WTC11 (cell line): ENCODE data around the gene HES5. TPM values are rescaled to one million over a fixed set of nuclear protein-coding genes. Genes with fewer than 3 reads are reported as not detected.

Experiments
- ATAC-seq: fragments of 200-7000 bp; cut with Tn5 transposase; 2 replicates; pipeline ENCODE4 v1.10.0; 2021; ENCODE audit warnings: mild to moderate bottlenecking, moderate library complexity
- CTCF ChIA-PET: fragments of 300-600 bp; sonication (Branson Sonifier 250); formaldehyde crosslinking; loops from one replicate; lab custom pipeline; 2021; ENCODE audit warnings: antibody characterized with exemption; lab: Charles Lee
- POLR2A ChIA-PET: fragments of 350-600 bp; sonication (Branson Sonifier 250); formaldehyde crosslinking; loops from one replicate; lab custom pipeline; 2021; ENCODE audit warnings: antibody characterized with exemption; lab: Charles Lee
- DNase-seq: peaks from one replicate; pipeline ENCODE4 v3.0.0; 2021; ENCODE audit warnings: low spot score
- H3K27ac Mint-ChIP-seq: 2 replicates; pipeline ENCODE4 v1.8.0; 2021; ENCODE audit warnings: mixed read lengths
- H3K27me3 Mint-ChIP-seq: 2 replicates; pipeline ENCODE4 v1.8.0; 2021; ENCODE audit warnings: low read depth, mild to moderate bottlenecking, moderate library complexity, mixed read lengths
- H3K36me3 Mint-ChIP-seq: 2 replicates; pipeline ENCODE4 v1.8.0; 2021; ENCODE audit warnings: mixed read lengths
- H3K4me1 Mint-ChIP-seq: 2 replicates; pipeline ENCODE4 v1.8.0; 2022; ENCODE audit warnings: mixed read lengths
- H3K4me3 Mint-ChIP-seq: 2 replicates; pipeline ENCODE4 v1.8.0; 2021; ENCODE audit warnings: mild to moderate bottlenecking, moderate library complexity, mixed read lengths
- H3K9me3 Mint-ChIP-seq: 2 replicates; pipeline ENCODE4 v1.8.0; 2021; ENCODE audit warnings: mixed read lengths
- ATF1 ChIP-seq: sonication (generic); formaldehyde crosslinking; IDR thresholded peaks from 2 replicates; pipeline ENCODE4 v1.8.1; 2023; ENCODE audit warnings: mild to moderate bottlenecking, moderate library complexity, missing genetic modification reagents
- CREM ChIP-seq: sonication (generic); formaldehyde crosslinking; IDR thresholded peaks from 2 replicates; pipeline ENCODE4 v1.8.1; 2022; ENCODE audit warnings: mild to moderate bottlenecking, missing genetic modification reagents, moderate library complexity
- E2F5 ChIP-seq: sonication (generic); formaldehyde crosslinking; IDR thresholded peaks from 2 replicates; pipeline ENCODE4 v1.8.1; 2022; ENCODE audit warnings: mild to moderate bottlenecking, moderate library complexity, missing genetic modification reagents
- EMX1 ChIP-seq: fragments of 250-450 bp; sonication (Bioruptor Pico); IDR thresholded peaks from 2 replicates; pipeline ENCODE4 v1.8.0; 2021; ENCODE audit warnings: mild to moderate bottlenecking
- ETV6 ChIP-seq: sonication (generic); formaldehyde crosslinking; IDR thresholded peaks from 2 replicates; pipeline ENCODE4 v1.8.1; 2022; ENCODE audit warnings: mild to moderate bottlenecking, missing genetic modification reagents
- IRF2 ChIP-seq: sonication (generic); formaldehyde crosslinking; IDR thresholded peaks from 2 replicates; pipeline ENCODE4 v1.8.0; 2022; ENCODE audit warnings: low read depth, missing genetic modification reagents, borderline replicate concordance
- NFE2L1 ChIP-seq: sonication (generic); formaldehyde crosslinking; IDR thresholded peaks from 2 replicates; pipeline ENCODE4 v1.8.1; 2023; ENCODE audit warnings: missing genetic modification reagents
- NFYB ChIP-seq: sonication (generic); formaldehyde crosslinking; conservative IDR thresholded peaks from 2 replicates; pipeline ENCODE4 v1.8.0; 2022; ENCODE audit warnings: low read depth, missing genetic modification reagents
- OVOL2 ChIP-seq: fragments of 250-450 bp; sonication (Bioruptor Pico); IDR thresholded peaks from 2 replicates; pipeline ENCODE4 v1.9.0; 2021; ENCODE audit warnings: mild to moderate bottlenecking, borderline replicate concordance
- RELA ChIP-seq: sonication (generic); formaldehyde crosslinking; IDR thresholded peaks from 2 replicates; pipeline ENCODE4 v1.8.1; 2022; ENCODE audit warnings: missing genetic modification reagents, mild to moderate bottlenecking, borderline replicate concordance
- RORB ChIP-seq: fragments of 250-450 bp; sonication (Bioruptor Pico); IDR thresholded peaks from 2 replicates; pipeline ENCODE4 v1.9.0; 2021; ENCODE audit warnings: mild to moderate bottlenecking
- SMAD3 ChIP-seq: sonication (generic); formaldehyde crosslinking; IDR thresholded peaks from 2 replicates; pipeline ENCODE4 v1.8.0; 2022; ENCODE audit warnings: missing genetic modification reagents, mild to moderate bottlenecking, borderline replicate concordance
- SOX15 ChIP-seq: fragments of 250-450 bp; sonication (Bioruptor Pico); IDR thresholded peaks from 2 replicates; pipeline ENCODE4 v1.9.0; 2021; ENCODE audit warnings: mild to moderate bottlenecking
- SP1 ChIP-seq: sonication (generic); formaldehyde crosslinking; conservative IDR thresholded peaks from 2 replicates; pipeline ENCODE4 v1.8.1; 2022; ENCODE audit warnings: missing genetic modification reagents
- TCF7 ChIP-seq: sonication (generic); formaldehyde crosslinking; IDR thresholded peaks from 2 replicates; pipeline ENCODE4 v1.8.0; 2022; ENCODE audit warnings: mild to moderate bottlenecking, low read depth, missing genetic modification reagents, moderate library complexity
- ZNF281 ChIP-seq: sonication (generic); formaldehyde crosslinking; IDR thresholded peaks from 2 replicates; pipeline ENCODE4 v1.8.0; 2023; ENCODE audit warnings: mild to moderate bottlenecking, missing genetic modification reagents
- ZNF396 ChIP-seq: fragments of 250-450 bp; sonication (Bioruptor Pico); IDR thresholded peaks from 2 replicates; pipeline ENCODE4 v1.8.0; 2021; ENCODE audit warnings: mild to moderate bottlenecking, moderate library complexity, borderline replicate concordance
- ZNF416 ChIP-seq: fragments of 250-450 bp; sonication (Bioruptor Pico); IDR thresholded peaks from 2 replicates; pipeline ENCODE4 v1.9.0; 2021; ENCODE audit warnings: mild to moderate bottlenecking, inconsistent platforms
- ZNF512 ChIP-seq: sonication (generic); formaldehyde crosslinking; IDR thresholded peaks from 2 replicates; pipeline ENCODE4 v1.8.1; 2022; ENCODE audit warnings: missing genetic modification reagents, borderline replicate concordance
- ZNF671 ChIP-seq: fragments of 250-450 bp; sonication (Bioruptor Pico); IDR thresholded peaks from 2 replicates; pipeline ENCODE4 v1.8.0; 2021; ENCODE audit warnings: mild to moderate bottlenecking
- total RNA-seq: library from RNA; stranded (reverse); gene quantifications from 3 replicates; pipeline ENCODE4 v1.2.3, GENCODE V29; 2021
- TF ChIP-seq, protein P1 (sequence below): fragments of 250-450 bp; sonication (Bioruptor Pico); IDR thresholded peaks from 2 replicates; pipeline ENCODE4 v1.9.0; 2021; ENCODE audit warnings: moderate library complexity, mild to moderate bottlenecking, inconsistent platforms, borderline replicate concordance
- TF ChIP-seq, protein P2 (sequence below): sonication (generic); formaldehyde crosslinking; conservative IDR thresholded peaks from 2 replicates; pipeline ENCODE4 v1.8.1; 2022; ENCODE audit warnings: mild to moderate bottlenecking, missing genetic modification reagents

HES5 gene
- total RNA-seq, 1 experiment from 2014 or later = not detected

GRCh38 chr1:2512862-2513421 lies 17.1 kb downstream of the HES5 start (continued):
- TF ChIP-seq ZNF512 (CRISPR knock-in tag) = no peak
- no peak for TF ChIP-seq ZNF281 (CRISPR knock-in tag)

GRCh38 chr1:2510366-2511155 lies 19.5 kb downstream of the HES5 start:
- no peak for TF ChIP-seq TCF7 (CRISPR knock-in tag)
- no peak for TF ChIP-seq RORB (CRISPR knock-in tag)
- TF ChIP-seq ZNF396 (CRISPR knock-in tag) = no peak
- TF ChIP-seq NFE2L1 = no peak
- TF ChIP-seq CREM (CRISPR knock-in tag) = no peak
- no peak for TF ChIP-seq ETV6 (CRISPR knock-in tag)
- no peak for TF ChIP-seq SP1 (CRISPR knock-in tag)
- TF ChIP-seq ATF1 (CRISPR knock-in tag) = no peak
- no peak for TF ChIP-seq RELA (CRISPR knock-in tag)
- no peak for TF ChIP-seq NFYB (CRISPR knock-in tag)
- no peak for TF ChIP-seq SOX15
- TF ChIP-seq EMX1 = no peak
- TF ChIP-seq IRF2 (CRISPR knock-in tag) = no peak
- TF ChIP-seq OVOL2 = no peak
- TF ChIP-seq, protein P1, sequence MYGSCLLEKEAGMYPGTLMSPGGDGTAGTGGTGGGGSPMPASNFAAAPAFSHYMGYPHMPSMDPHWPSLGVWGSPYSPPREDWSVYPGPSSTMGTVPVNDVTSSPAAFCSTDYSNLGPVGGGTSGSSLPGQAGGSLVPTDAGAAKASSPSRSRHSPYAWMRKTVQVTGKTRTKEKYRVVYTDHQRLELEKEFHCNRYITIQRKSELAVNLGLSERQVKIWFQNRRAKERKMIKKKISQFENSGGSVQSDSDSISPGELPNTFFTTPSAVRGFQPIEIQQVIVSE (CRISPR knock-in tag) = no peak
- no peak for TF ChIP-seq ZNF416 (CRISPR knock-in tag)
- no peak for TF ChIP-seq E2F5 (CRISPR knock-in tag)
- no peak for TF ChIP-seq ZNF671
- TF ChIP-seq, protein P2, sequence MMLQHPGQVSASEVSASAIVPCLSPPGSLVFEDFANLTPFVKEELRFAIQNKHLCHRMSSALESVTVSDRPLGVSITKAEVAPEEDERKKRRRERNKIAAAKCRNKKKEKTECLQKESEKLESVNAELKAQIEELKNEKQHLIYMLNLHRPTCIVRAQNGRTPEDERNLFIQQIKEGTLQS = no peak
- TF ChIP-seq SMAD3 (CRISPR knock-in tag) = no peak
- no peak overlapping the region for H3K4me3 Mint-ChIP-seq
- no peak overlapping the region for H3K27ac Mint-ChIP-seq
- H3K36me3 Mint-ChIP-seq = peaks cover 17% of the 10 kb centered on the region
- H3K4me1 Mint-ChIP-seq = no peaks in the 10 kb centered on the region
- ATAC-seq = no peak
- ChIA-PET POLR2A (no interaction called here), CTCF (no interaction called here)
- no peaks in the 10 kb centered on the region for H3K9me3 Mint-ChIP-seq
- no peak for DNase-seq
- no peaks in the 10 kb centered on the region for H3K27me3 Mint-ChIP-seq
